Measurements from ENCODE around the gene FYN. TPM values are rescaled to one million over a fixed set of nuclear protein-coding genes. Genes with fewer than 3 reads are reported as not detected.
"Not testable (repeated sequence)": the region's sequence is repeated elsewhere in the genome, so short reads cannot be mapped to it uniquely, and the experiment has no call there.

FYN gene
- total and polyA plus RNA-seq, 2 experiments from 2014 or later: 58.6 to 166 TPM

GRCh38 chr6:111909238-111909637 is 36.0 kb upstream of the FYN start:
- H3K4me3 ChIP-seq: no peak overlapping the region
- H3K4me2 ChIP-seq (ENCODE audit: unreplicated experiment): no peak overlapping the region
- TF ChIP-seq EZH2 (IDR thresholded peaks at IDR 0.05; ENCODE audit: insufficient read depth, poor library complexity, severe bottlenecking) (no peak), EZH2phosphoT487 (IDR thresholded peaks at IDR 0.05; ENCODE audit: insufficient read depth, low read depth) (no peak)
- H3K27ac ChIP-seq: no peak overlapping the region
- H4K20me1 ChIP-seq (ENCODE audit: insufficient read depth): no peaks in the 10 kb centered on the region
- no peaks in the 10 kb centered on the region for H3K4me1 ChIP-seq (ENCODE audit: insufficient read depth)
- 85 to 87% methylated on average over 3 of the region's 3 CpGs for WGBS, 2 experiments (ENCODE audit: low coverage in 1 of 2, low lambda C conversion rate in 2 of 2, missing lambda C conversion rate in 2 of 2)
- DNase-seq: no peak
- no peaks in the 10 kb centered on the region for H3K9me2 ChIP-seq (ENCODE audit: insufficient read depth)
- no peaks in the 10 kb centered on the region for H3F3A ChIP-seq (ENCODE audit: insufficient read depth)
- no peak overlapping the region for H2AFZ ChIP-seq
- H3K79me2 ChIP-seq (ENCODE audit: insufficient read depth): no peaks in the 10 kb centered on the region
- H3K9me3 ChIP-seq (ENCODE audit: low read depth): no peaks in the 10 kb centered on the region
- no peak overlapping the region for H3K9ac ChIP-seq
- H3K27me3 ChIP-seq (replicated peaks; ENCODE audit: insufficient read depth): no peaks in the 10 kb centered on the region
- no peaks in the 10 kb centered on the region for H3K36me3 ChIP-seq (ENCODE audit: low read depth)
- in situ Hi-C loops (cut with MboI): no loop called here

DNA sequence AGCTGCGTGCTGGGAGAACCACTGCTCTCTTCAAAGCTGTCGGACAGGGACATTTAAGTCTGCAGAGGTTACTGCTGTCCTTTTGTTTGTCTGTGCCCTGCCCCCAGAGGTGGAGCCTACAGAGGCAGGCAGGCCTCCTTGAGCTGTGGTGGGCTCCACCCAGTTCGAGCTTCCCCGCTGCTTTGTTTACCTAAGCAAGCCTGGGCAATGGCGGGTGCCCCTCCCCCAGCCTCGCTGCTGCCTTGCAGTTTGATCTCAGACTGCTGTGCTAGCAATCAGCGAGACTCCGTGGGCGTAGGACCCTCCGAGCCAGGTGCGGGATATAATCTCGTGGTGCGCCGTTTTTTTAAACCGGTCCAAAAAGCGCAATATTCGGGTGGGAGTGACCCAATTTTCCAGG is 35.1 kb upstream of the FYN start:
- H3K27me3 ChIP-seq (replicated peaks; ENCODE audit: insufficient read depth); H3F3A ChIP-seq (ENCODE audit: insufficient read depth); H3K9ac ChIP-seq; H3K79me2 ChIP-seq (ENCODE audit: insufficient read depth); H3K9me3 ChIP-seq (ENCODE audit: low read depth); H3K27ac ChIP-seq; DNase-seq; H4K20me1 ChIP-seq (ENCODE audit: insufficient read depth); in situ Hi-C loops (cut with MboI); H3K9me2 ChIP-seq (ENCODE audit: insufficient read depth); H3K4me2 ChIP-seq (ENCODE audit: unreplicated experiment); H2AFZ ChIP-seq; H3K4me1 ChIP-seq (ENCODE audit: insufficient read depth); H3K4me3 ChIP-seq; H3K36me3 ChIP-seq (ENCODE audit: low read depth): not testable (repeated sequence)
- 80% methylated on average over 10 to 16 of the region's 17 CpGs for WGBS, 2 experiments (ENCODE audit: low coverage in 1 of 2, low lambda C conversion rate in 2 of 2, missing lambda C conversion rate in 2 of 2)

DNA sequence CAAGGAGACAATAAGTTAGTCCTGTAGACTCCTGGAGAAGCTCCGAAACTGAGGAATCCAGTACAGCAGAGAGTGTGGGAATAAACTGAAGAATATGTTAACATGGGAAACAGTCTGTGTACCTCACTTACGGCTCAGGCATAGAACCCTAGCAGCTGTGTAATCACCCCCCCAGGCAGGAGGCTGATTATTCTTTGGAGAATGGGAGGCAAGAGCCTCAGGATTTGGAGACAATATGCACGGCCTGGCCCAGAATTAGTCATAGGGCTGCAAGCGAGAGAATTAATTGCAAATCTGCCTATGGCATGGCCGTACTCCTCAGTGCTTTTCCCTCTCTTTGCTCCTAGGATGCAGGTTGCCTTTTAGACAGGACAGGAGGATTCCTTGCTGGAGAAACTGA is 27.5 kb upstream of the FYN start:
- Histone ChIP-seq H3K79me2 (ENCODE audit: insufficient read depth) (no peaks in the 10 kb centered on the region), H4K20me1 (ENCODE audit: insufficient read depth) (no peaks in the 10 kb centered on the region), H2AFZ (no peak overlapping the region), H3K4me3 (no peak overlapping the region), H3K4me1 (ENCODE audit: insufficient read depth) (no peaks in the 10 kb centered on the region), H3K9ac (no peak overlapping the region), H3K27ac (no peak overlapping the region), H3K9me3 (ENCODE audit: low read depth) (no peaks in the 10 kb centered on the region), H3K36me3 (ENCODE audit: low read depth) (no peaks in the 10 kb centered on the region), H3K4me2 (ENCODE audit: unreplicated experiment) (no peak overlapping the region), H3K9me2 (ENCODE audit: insufficient read depth) (no peaks in the 10 kb centered on the region), H3F3A (ENCODE audit: insufficient read depth) (no peaks in the 10 kb centered on the region), H3K27me3 (replicated peaks; ENCODE audit: insufficient read depth) (no peaks in the 10 kb centered on the region)
- in situ Hi-C loops (cut with MboI): no loop called here
- TF ChIP-seq EZH2 (IDR thresholded peaks at IDR 0.05; ENCODE audit: insufficient read depth, poor library complexity, severe bottlenecking): no peak
- DNase-seq: no peak
- WGBS, 2 experiments (ENCODE audit: low coverage in 1 of 2, low lambda C conversion rate in 2 of 2, missing lambda C conversion rate in 2 of 2): 93 to 98% methylated on average over 5 of the region's 5 CpGs

GRCh38 chr6:111899531-111899930 is 26.3 kb upstream of the FYN start:
- Histone ChIP-seq H3K9me2 (ENCODE audit: insufficient read depth) (no peaks in the 10 kb centered on the region), H3K4me3 (no peak overlapping the region), H3K27ac (no peak overlapping the region), H4K20me1 (ENCODE audit: insufficient read depth) (no peaks in the 10 kb centered on the region), H3K27me3 (replicated peaks; ENCODE audit: insufficient read depth) (no peaks in the 10 kb centered on the region), H3K36me3 (ENCODE audit: low read depth) (no peaks in the 10 kb centered on the region), H3K9ac (no peak overlapping the region), H3K4me2 (ENCODE audit: unreplicated experiment) (no peak overlapping the region), H3K79me2 (ENCODE audit: insufficient read depth) (no peaks in the 10 kb centered on the region), H3F3A (ENCODE audit: insufficient read depth) (peaks cover 8% of the 10 kb centered on the region), H2AFZ (no peak overlapping the region), H3K9me3 (ENCODE audit: low read depth) (no peaks in the 10 kb centered on the region), H3K4me1 (ENCODE audit: insufficient read depth) (peaks cover 7% of the 10 kb centered on the region)
- in situ Hi-C loops (cut with MboI): no loop called here
- 94 to 96% methylated on average over 3 of the region's 3 CpGs for WGBS, 2 experiments (ENCODE audit: low coverage in 1 of 2, low lambda C conversion rate in 2 of 2, missing lambda C conversion rate in 2 of 2)
- TF ChIP-seq EZH2phosphoT487 (IDR thresholded peaks at IDR 0.05; ENCODE audit: insufficient read depth, low read depth): no peak
- no peak for TF ChIP-seq EZH2 (IDR thresholded peaks at IDR 0.05; ENCODE audit: insufficient read depth, poor library complexity, severe bottlenecking)
- DNase-seq: no peak

DNA sequence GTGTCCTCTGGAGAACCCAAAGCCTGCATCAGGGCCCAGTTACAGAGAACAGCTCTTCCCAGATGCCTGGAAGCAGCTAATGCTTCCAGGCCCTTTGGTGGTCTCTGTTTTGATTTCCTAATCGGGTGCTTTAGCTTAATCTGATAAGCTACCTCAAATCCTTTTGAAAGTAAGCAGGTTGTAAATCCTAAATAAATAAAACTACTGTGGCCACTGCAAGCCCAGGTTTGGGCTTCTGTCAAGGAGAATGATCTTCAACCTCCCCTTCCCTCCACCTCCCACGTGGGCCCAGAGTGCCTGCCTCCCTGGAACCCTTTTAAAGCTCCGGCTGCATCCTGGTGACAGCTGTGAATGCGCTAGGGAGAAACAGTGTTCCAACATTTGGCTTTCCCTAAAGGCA is 25.2 kb upstream of the FYN start:
- in situ Hi-C loops (cut with MboI): no loop called here
- no peak overlapping the region for H3K9ac ChIP-seq
- peaks cover 16% of the 10 kb centered on the region for H3K4me1 ChIP-seq (ENCODE audit: insufficient read depth)
- H3K4me2 ChIP-seq (ENCODE audit: unreplicated experiment): no peak overlapping the region
- TF ChIP-seq EZH2phosphoT487 (IDR thresholded peaks at IDR 0.05; ENCODE audit: insufficient read depth, low read depth) (no peak), EZH2 (IDR thresholded peaks at IDR 0.05; ENCODE audit: insufficient read depth, poor library complexity, severe bottlenecking) (no peak)
- H2AFZ ChIP-seq: no peak overlapping the region
- H3K36me3 ChIP-seq (ENCODE audit: low read depth): no peaks in the 10 kb centered on the region
- no peaks in the 10 kb centered on the region for H4K20me1 ChIP-seq (ENCODE audit: insufficient read depth)
- no peaks in the 10 kb centered on the region for H3K9me3 ChIP-seq (ENCODE audit: low read depth)
- H3K4me3 ChIP-seq: no peak overlapping the region
- WGBS, 2 experiments (ENCODE audit: low coverage in 1 of 2, low lambda C conversion rate in 2 of 2, missing lambda C conversion rate in 2 of 2): 66 to 73% methylated on average over 4 of the region's 4 CpGs
- no peak for DNase-seq
- H3K27ac ChIP-seq: no peak overlapping the region
- H3K9me2 ChIP-seq (ENCODE audit: insufficient read depth): no peaks in the 10 kb centered on the region
- H3K79me2 ChIP-seq (ENCODE audit: insufficient read depth): no peaks in the 10 kb centered on the region
- H3F3A ChIP-seq (ENCODE audit: insufficient read depth): peaks cover 14% of the 10 kb centered on the region
- no peaks in the 10 kb centered on the region for H3K27me3 ChIP-seq (replicated peaks; ENCODE audit: insufficient read depth)
